Astrocyte of the spinal cord (primary cell): ENCODE data around the gene GABRG3.

ENCODE experiments used
- DNase-seq: peaks from one replicate; pipeline ENCODE4 v3.0.0; 2011; ENCODE audit warnings: low read depth, low spot score
- H3K4me3 ChIP-seq: 2 replicates; pipeline ENCODE4 v1.5.1; 2011; ENCODE audit warnings: low read depth, mild to moderate bottlenecking, low read length, moderate library complexity
- CTCF ChIP-seq: IDR thresholded peaks from 2 replicates; pipeline ENCODE4 v1.5.1; 2012; ENCODE audit warnings: low read depth, mild to moderate bottlenecking, low read length, inconsistent platforms
- in situ Hi-C: cut with HindIII; loops from 2 replicates; pipeline ENCODE4 v1.10.0; 2017; ENCODE audit warnings: low sequenced_read_pairs

The GABRG3 gene

GRCh38 chr15:27238707-27239423, 267.9 kb downstream of the GABRG3 start:
- no peak overlapping the region for H3K4me3 ChIP-seq
- no peak for DNase-seq
- TF ChIP-seq CTCF, result no peak
- in situ Hi-C loops, result no loop called here

GRCh38 chr15:27241943-27242342, 271.0 kb downstream of the GABRG3 start:
- H3K4me3 ChIP-seq, result no peak overlapping the region
- DNase-seq, result peak; percentile 13
- in situ Hi-C loops, result no loop called here
- no peak for TF ChIP-seq CTCF

- no peak for TF ChIP-seq CTCF
Measured at GRCh38 chr15:27244047-27244446, 273.1 kb downstream of the GABRG3 start.

GRCh38 chr15:27248251-27248650, 277.3 kb downstream of the GABRG3 start:
- no peak for DNase-seq
- no peak overlapping the region for H3K4me3 ChIP-seq
- no peak for TF ChIP-seq CTCF
- in situ Hi-C loops, result no loop called here

More at GRCh38 chr15:27244047-27244446, 273.1 kb downstream of the GABRG3 start:
- DNase-seq, result no peak
- no peak overlapping the region for H3K4me3 ChIP-seq
- in situ Hi-C loops, result no loop called here

GRCh38 chr15:27249046-27249759, 278.2 kb downstream of the GABRG3 start:
- no peak for DNase-seq
- H3K4me3 ChIP-seq, result no peak overlapping the region
- TF ChIP-seq CTCF, result no peak
- in situ Hi-C loops, result no loop called here

- H3K4me3 ChIP-seq, result no peak overlapping the region
- no peak for DNase-seq
- in situ Hi-C loops, result no loop called here
- no peak for TF ChIP-seq CTCF
Measured at GRCh38 chr15:27249760-27250109, 278.8 kb downstream of the GABRG3 start.
